AG09309 (cell line): ENCODE measurements around the gene PRKAR1B.

Source experiments
- DNase-seq: peaks from one replicate; pipeline ENCODE4 v3.0.0-alpha.2; 2010; ENCODE audit warnings: low read depth
- H3K4me3 ChIP-seq: 2 replicates; pipeline ENCODE4 v1.5.1; 2011; ENCODE audit warnings: mild to moderate bottlenecking, low read depth, low read length, moderate library complexity; ENCODE audit not compliant: control insufficient read depth
- CTCF ChIP-seq: IDR thresholded peaks from 2 replicates; pipeline ENCODE4 v1.5.1; 2011; ENCODE audit warnings: mild to moderate bottlenecking, low read depth, low read length, inconsistent platforms; ENCODE audit not compliant: insufficient read depth, control insufficient read depth; ENCODE audit errors: missing control alignments

PRKAR1B gene

DNA sequence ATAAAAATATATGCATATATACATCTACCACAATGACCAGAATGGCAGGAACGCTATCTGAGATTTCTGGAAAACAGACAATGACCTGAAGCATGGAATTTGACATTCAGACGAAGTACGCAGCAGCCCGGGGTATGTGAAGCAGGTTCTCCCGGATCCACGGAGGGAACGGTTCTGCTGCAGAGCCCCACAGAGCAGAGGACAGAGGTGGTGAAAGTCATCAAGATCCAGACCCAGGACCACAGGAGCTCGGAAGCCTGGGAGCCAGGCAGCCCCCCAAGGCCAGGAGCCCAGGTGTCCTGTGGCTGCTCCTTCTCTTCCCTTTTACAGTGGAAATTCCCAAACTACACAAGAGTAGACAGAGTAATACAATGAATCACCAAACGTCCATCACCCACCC lies 42.7 kb downstream of the PRKAR1B start:
- TF ChIP-seq CTCF, result no peak
- DNase-seq, result no peak
- no peak overlapping the region for H3K4me3 ChIP-seq

DNA sequence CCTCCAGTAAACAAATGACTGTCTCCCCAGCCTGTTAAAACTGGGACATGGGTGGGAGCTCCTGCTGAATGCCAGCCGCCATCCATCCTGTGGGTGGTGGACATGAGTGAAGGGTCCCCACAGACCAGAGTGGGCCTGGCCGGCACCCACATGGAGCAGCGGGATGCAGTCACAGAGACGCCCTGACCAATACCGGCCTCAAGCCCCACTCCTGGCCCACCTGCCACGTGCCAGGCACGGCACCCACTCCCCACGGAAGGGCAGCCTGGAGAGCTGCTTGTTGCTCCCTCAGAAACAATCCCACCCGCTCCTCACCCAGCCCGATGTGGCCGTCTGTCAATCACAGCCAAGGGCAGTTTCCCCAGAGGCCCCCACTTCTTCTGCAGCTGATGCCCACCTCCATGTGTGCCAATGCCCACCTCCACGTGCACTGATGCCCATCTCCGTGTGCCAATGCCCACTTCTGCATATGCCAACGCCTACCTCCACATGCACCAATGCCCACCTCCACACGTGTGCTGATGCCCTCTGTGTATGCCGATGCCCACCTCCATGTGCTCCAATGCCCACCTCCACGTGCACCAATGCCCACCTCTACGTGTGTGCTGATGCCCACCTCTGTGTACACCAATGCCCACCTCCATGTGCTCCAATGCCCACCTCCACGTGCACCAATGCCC lies 43.4 kb downstream of the PRKAR1B start:
- TF ChIP-seq CTCF, result no peak
- H3K4me3 ChIP-seq, result no peak overlapping the region
- no peak for DNase-seq

DNA sequence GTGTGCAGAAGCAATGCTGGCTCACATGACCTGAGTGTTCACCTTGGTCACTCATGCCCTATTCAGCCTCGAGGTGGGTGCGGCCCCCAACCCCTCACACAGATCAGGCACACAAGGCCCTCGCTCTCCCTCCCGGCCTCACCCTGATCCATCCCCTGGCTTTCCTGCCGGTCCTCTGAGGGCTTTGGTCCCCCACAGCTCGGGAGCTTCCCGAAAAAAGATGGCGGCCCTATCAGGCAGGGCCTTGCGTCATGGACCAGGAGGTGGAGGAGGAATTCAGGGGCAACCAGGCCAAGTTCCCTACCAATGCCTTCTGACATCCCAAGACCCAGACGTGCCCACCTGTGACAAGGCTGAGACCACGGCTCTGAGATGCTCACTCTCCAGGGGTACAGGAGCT lies 44.3 kb downstream of the PRKAR1B start:
- H3K4me3 ChIP-seq, result no peak overlapping the region
- TF ChIP-seq CTCF, result no peak

GRCh38 chr7:681551-682307 lies 45.4 kb downstream of the PRKAR1B start:
- TF ChIP-seq CTCF, result no peak
- no peak for DNase-seq
- H3K4me3 ChIP-seq, result no peak overlapping the region

More for the DNA sequence above, 44.3 kb downstream of the PRKAR1B start:
- DNase-seq, result no peak

DNA sequence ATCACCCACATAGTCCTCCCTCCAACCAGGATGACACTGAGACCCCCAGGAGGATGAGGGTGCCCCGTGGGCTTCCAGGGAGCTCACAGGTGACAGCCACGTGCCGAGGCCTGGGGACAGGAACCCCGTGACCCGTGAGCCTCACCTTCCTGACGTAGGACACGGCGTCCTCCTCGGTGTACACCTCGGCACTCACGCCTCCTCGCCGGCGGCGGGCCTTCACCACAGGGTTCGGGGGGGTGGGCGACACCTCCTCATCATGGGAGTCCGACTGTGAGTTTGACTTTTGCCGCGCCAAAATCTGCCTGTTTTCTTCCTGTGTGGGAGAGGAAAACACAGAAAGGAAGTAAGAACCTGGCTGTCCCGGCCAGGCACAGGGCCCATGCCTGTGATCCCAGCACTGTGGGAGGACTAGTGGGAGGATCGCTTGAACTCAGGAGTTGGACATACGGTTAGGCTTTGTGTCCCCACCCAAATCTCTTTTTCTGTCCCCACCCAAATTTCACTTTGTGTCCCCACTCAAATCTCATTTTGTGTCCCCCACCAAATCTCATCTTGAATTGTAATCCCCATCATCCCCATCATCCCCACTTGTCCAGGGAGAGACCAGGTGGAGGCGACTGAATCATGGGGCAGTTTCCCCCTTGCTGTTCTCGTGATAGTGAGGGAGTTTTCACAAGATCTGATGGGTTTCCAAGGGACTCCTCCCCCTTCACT lies 46.5 kb downstream of the PRKAR1B start:
- no peak overlapping the region for H3K4me3 ChIP-seq
- TF ChIP-seq CTCF, result no peak
- DNase-seq, result no peak

DNA sequence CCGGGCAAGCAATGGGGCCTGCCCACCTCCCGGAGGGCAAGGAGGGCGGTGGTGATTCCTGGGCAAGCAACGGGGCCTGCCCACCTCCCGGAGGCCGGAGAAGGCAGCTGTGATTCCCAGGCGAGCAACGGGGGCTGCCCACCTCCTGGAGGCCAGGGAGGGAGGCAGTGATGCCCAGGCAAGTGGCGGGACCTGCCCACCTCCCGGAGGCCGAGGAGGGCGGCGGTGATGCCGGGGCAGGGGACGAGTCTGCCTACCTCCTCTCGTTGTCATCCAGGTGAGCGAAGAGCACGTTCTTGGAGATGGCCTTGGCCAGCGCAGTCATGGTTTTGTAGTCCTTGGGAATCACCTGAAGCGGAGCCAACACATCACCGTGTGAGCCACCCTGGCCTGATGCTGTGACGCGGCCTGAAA lies 50.1 kb downstream of the PRKAR1B start:
- no peak overlapping the region for H3K4me3 ChIP-seq
- TF ChIP-seq CTCF, result no peak
- DNase-seq, result no peak
